Measurements from ENCODE around the gene XPNPEP3. TPM values are rescaled to one million over a fixed set of nuclear protein-coding genes. Genes with fewer than 3 reads are reported as not detected.

The XPNPEP3 gene
- total RNA-seq, 4 donors from 2014 or later = 12.0 to 19.2 (median 14.0) TPM

DNA sequence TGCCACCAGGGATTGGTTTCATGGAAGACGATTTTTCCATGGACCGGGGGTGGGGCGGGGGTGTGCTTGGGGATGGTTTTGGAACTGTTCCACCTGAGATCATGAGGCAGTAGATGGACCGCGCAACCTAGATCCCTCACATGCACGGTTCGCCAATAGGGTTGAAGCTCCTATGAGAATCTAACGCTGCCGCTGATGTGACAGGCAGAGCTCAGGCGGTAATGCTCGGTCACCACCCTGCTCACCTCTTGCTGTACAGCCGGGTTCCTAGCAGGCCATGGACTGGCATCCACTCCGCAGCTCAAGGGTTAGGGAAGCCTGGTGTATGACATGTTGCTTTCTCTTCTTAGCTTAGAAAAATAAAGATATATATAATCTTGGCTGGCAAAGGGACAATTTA lies 116.2 kb downstream of the XPNPEP3 start:
- Histone ChIP-seq H3K27ac (no peak overlapping the region), H3K4me3 (no peak overlapping the region), H3K27me3 (no peaks in the 10 kb centered on the region), H3K9me3 (no peaks in the 10 kb centered on the region), H3K4me1 (peaks cover 0 to 5% (median 0%) of the 10 kb centered on the region in 4 donors), H3K36me3 (peaks cover 0 to 53% (median 0%) of the 10 kb centered on the region in 3 donors)
- TF ChIP-seq, protein P1, sequence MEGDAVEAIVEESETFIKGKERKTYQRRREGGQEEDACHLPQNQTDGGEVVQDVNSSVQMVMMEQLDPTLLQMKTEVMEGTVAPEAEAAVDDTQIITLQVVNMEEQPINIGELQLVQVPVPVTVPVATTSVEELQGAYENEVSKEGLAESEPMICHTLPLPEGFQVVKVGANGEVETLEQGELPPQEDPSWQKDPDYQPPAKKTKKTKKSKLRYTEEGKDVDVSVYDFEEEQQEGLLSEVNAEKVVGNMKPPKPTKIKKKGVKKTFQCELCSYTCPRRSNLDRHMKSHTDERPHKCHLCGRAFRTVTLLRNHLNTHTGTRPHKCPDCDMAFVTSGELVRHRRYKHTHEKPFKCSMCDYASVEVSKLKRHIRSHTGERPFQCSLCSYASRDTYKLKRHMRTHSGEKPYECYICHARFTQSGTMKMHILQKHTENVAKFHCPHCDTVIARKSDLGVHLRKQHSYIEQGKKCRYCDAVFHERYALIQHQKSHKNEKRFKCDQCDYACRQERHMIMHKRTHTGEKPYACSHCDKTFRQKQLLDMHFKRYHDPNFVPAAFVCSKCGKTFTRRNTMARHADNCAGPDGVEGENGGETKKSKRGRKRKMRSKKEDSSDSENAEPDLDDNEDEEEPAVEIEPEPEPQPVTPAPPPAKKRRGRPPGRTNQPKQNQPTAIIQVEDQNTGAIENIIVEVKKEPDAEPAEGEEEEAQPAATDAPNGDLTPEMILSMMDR (IDR thresholded peaks at IDR 0.05) = no peak
- TF ChIP-seq EP300 (IDR thresholded peaks at IDR 0.05) = no peak
- TF ChIP-seq POLR2A (IDR thresholded peaks at IDR 0.05) = no peak
- 91 to 97% methylated on average over 13 of the region's 13 CpGs for WGBS, 2 donors
- no peak for DNase-seq (ENCODE audit: low spot score in 2 of 2)

DNA sequence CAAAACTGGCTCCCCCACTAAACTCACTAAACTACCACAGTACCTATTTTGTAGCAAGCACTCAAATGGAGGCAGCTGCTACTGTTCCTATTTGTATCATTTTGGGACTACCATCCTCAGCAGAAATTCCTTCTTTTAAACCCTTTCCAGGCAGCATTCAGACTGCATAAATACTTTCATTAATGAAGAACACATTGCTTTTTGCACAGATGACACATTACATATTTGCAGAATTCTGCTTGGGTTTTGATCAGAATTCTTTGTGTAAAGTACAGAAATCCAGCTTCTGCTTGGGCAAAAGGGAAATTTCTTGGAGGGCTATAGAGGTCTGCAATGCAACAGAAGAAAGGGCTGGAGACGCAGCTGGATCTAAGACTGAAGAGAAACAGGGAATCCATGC lies 118.4 kb downstream of the XPNPEP3 start:
- Histone ChIP-seq H3K36me3 (peaks cover 0 to 31% (median 0%) of the 10 kb centered on the region in 3 donors), H3K4me3 (no peak overlapping the region), H3K27ac (no peak overlapping the region), H3K4me1 (peaks cover 0 to 5% (median 0%) of the 10 kb centered on the region in 4 donors), H3K9me3 (no peaks in the 10 kb centered on the region), H3K27me3 (no peaks in the 10 kb centered on the region)
- 39 to 54% methylated on average over 1 of the region's 1 CpG for WGBS, 2 donors
- TF ChIP-seq POLR2A (IDR thresholded peaks at IDR 0.05) (no peak), EP300 (IDR thresholded peaks at IDR 0.05) (no peak)
- TF ChIP-seq, protein P1 (IDR thresholded peaks at IDR 0.05) = no peak
- DNase-seq (ENCODE audit: low spot score in 2 of 2) = no peak

DNA sequence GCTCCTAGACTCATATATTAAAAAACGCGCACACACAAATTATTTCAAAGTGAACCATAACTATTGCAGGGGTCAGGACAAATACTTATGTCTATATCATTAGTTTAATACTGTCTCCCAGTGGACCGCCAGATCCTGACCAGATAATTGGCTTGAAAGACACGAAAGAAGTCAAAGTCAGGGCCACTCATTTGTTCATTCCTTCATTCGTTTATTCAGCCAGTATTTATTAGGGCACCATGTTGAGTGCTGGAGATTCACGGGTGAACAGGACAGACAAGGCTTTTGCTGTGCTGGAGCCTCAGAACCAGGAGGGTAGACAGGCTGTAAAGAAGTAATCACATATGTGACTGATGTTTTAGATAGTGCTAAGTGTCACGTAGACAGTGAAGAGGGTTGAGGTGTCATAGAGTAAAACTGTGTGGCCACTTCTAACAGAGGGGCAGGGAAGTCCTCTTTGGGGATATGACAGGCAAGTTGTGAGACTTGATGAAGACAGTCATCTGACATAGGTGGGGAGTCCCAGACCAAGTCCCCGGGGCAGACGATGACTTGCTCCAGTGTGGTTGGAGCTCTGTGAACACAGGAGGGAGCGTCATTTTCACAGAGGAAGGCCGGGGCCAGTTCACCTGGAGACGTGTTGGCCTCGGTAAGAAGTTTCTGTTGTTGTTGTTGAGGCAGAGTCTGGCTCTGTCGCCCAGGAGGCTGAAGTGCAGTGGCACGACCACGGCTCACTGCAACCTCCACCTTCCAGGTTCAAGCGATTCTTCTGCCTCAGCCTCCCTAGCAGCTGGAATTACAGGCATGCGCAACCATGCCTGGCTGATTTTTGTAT lies 120.1 kb downstream of the XPNPEP3 start:
- no peak for TF ChIP-seq EP300 (IDR thresholded peaks at IDR 0.05)
- TF ChIP-seq, protein P1 (IDR thresholded peaks at IDR 0.05) = no peak
- no peak for TF ChIP-seq POLR2A (IDR thresholded peaks at IDR 0.05)

DNA sequence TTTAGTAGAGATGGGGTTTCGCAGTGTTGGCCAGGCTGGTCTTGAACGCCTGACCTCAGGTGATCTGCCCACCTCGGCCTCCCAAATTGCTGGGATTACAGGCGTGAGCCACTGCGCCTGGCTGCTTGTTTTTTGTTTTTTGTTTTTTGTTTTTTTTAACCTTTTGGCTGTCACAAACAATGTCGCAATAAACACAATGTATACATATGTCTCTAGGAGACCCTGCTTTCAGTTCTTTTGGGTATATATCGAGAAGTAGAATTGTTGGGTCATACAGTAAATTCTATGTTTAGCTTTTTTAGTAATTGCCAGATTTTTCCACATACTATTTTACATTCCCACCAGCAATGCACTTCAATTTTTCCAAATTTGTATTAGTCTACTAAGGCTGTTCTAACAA lies 122.2 kb downstream of the XPNPEP3 start:
- Histone ChIP-seq H3K27me3 (no peaks in the 10 kb centered on the region), H3K4me3 (no peak overlapping the region), H3K9me3 (no peaks in the 10 kb centered on the region), H3K4me1 (peaks cover 0 to 5% (median 1%) of the 10 kb centered on the region in 4 donors), H3K27ac (no peak overlapping the region), H3K36me3 (no peaks in the 10 kb centered on the region)
- 93 to 96% methylated on average over 7 of the region's 7 CpGs for WGBS, 2 donors
- no peak for DNase-seq (ENCODE audit: low spot score in 2 of 2)
- TF ChIP-seq, protein P1 (IDR thresholded peaks at IDR 0.05) = no peak
- no peak for TF ChIP-seq POLR2A (IDR thresholded peaks at IDR 0.05)
- TF ChIP-seq EP300 (IDR thresholded peaks at IDR 0.05) = no peak

More for the DNA sequence above, 120.1 kb downstream of the XPNPEP3 start:
- H3K4me1 ChIP-seq = peaks cover 0 to 5% (median 0%) of the 10 kb centered on the region in 4 donors
- H3K27me3 ChIP-seq = no peaks in the 10 kb centered on the region
- no peak for DNase-seq (ENCODE audit: low spot score in 2 of 2)
- H3K27ac ChIP-seq = no peak overlapping the region
- no peaks in the 10 kb centered on the region for H3K9me3 ChIP-seq
- H3K4me3 ChIP-seq = no peak overlapping the region
- peaks cover 0 to 16% (median 0%) of the 10 kb centered on the region in 3 donors for H3K36me3 ChIP-seq
- WGBS, 2 donors = 85 to 93% methylated on average over 18 of the region's 18 CpGs

DNA sequence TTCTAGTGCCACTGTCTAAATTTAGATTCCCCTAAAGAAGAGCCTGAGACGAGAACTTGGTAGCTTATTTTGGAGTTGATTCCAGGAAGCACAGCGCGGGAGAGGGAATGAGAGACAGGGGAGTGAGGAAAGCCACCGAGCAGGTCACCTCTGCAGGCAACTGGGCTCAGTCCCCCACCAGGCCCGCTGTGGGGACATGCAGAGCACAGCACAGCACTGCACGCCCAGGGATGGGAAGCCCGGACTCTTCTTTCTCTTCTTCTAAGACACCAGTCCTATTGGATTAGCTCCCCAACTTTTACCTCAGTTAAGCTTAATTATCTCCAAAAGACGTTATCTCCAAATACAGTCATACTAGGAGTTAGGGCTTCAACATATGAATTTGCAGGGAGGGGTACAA lies 122.9 kb downstream of the XPNPEP3 start:
- WGBS, 2 donors = 85 to 86% methylated on average over 8 of the region's 8 CpGs
- no peak overlapping the region for H3K27ac ChIP-seq
- H3K4me3 ChIP-seq = no peak overlapping the region
- peaks cover 0 to 5% (median 1%) of the 10 kb centered on the region in 4 donors for H3K4me1 ChIP-seq
- no peaks in the 10 kb centered on the region for H3K36me3 ChIP-seq
- no peak for DNase-seq (ENCODE audit: low spot score in 2 of 2)
- TF ChIP-seq POLR2A (IDR thresholded peaks at IDR 0.05) = no peak
- TF ChIP-seq, protein P1 (IDR thresholded peaks at IDR 0.05) = no peak
- TF ChIP-seq EP300 (IDR thresholded peaks at IDR 0.05) = no peak
- no peaks in the 10 kb centered on the region for H3K9me3 ChIP-seq
- no peaks in the 10 kb centered on the region for H3K27me3 ChIP-seq

Data from tibial nerve (tissue), 4 donors.